Gastrocnemius medialis (tissue), 4 donors: ENCODE measurements around the gene SANBR. TPM values are rescaled to one million over a fixed set of nuclear protein-coding genes. Genes with fewer than 3 reads are reported as not detected.
A peak's percentile ranks its signal among the peaks of the same experiment; 100 is the strongest.

Source experiments
- ATAC-seq, 2 donors: fragments of 150-250 bp; one replicate each; pipeline ENCODE4 v1.9.1; 2016
- DNase-seq, 2 donors: peaks; one replicate each; pipeline ENCODE4 v3.0.0-alpha.2; 2019
- H3K27ac ChIP-seq, 4 donors: fragments of 200-600 bp; sonication (generic); 1 replicate in 1 of 4; 2 replicates in 3 of 4; pipeline ENCODE4 v1.5.1; 2016 to 2018; ENCODE audit warnings: mild to moderate bottlenecking in 2 of 4, moderate library complexity in 1 of 4
- H3K27me3 ChIP-seq, 3 donors: fragments of 200-600 bp; sonication (generic) in 2 of 3; 1 replicate in 1 of 3; 2 replicates in 2 of 3; pipeline versions ENCODE4 v1.5.1 to v1.6.0; 2016 to 2019; ENCODE audit warnings: mild to moderate bottlenecking in 1 of 3, moderate library complexity in 1 of 3
- H3K36me3 ChIP-seq, 2 donors: fragments of 200-600 bp; sonication (generic) in 1 of 2; one replicate each; pipeline ENCODE4 v1.5.1; 2017 to 2018
- H3K4me1 ChIP-seq, 2 donors: fragments of 200-600 bp; sonication (generic) in 1 of 2; one replicate each; pipeline ENCODE4 v1.5.1; 2016 to 2017; ENCODE audit warnings: mild to moderate bottlenecking in 2 of 2
- H3K4me3 ChIP-seq, 4 donors: fragments of 200-600 bp; sonication (generic) in 3 of 4; 1 replicate in 1 of 4; 2 replicates in 3 of 4; pipeline ENCODE4 v1.5.1; 2016 to 2019; ENCODE audit warnings: mild to moderate bottlenecking in 2 of 4
- H3K9me3 ChIP-seq, 3 donors: fragments of 200-600 bp; sonication (generic) in 2 of 3; 1 replicate in 1 of 3; 2 replicates in 2 of 3; pipeline ENCODE4 v1.5.1; 2016 to 2019
- POLR2A ChIP-seq, 2 donors: fragments of 450-650 bp; IDR thresholded peaks; one replicate each; pipeline ENCODE4 v1.6.1; 2017; ENCODE audit warnings: antibody characterized with exemption in 2 of 2, mild to moderate bottlenecking in 2 of 2, moderate library complexity in 2 of 2
- in situ Hi-C, 4 donors: fragments of 200-750 bp; cut with MboI; loops; one replicate each; pipeline versions ENCODE4 v1.15.0 to v1.8.0; 2017; ENCODE audit warnings: low sequenced_read_pairs in 4 of 4
- intact Hi-C: fragments of 100-400 bp; cut with DNase I; formaldehyde crosslinking; loops from one replicate; pipeline ENCODE4 v1.15.1; 2023; ENCODE audit warnings: low total_unique reads
- total RNA-seq, 4 donors: library from RNA; depleted of rRNA; stranded (reverse); fragments of >200 nt; gene quantifications; one replicate each; pipeline versions ENCODE4 v1.1.0 to v1.2.3, GENCODE V29; 2016
- TF ChIP-seq, protein P1 (sequence below), 5 experiments: fragments of 450-650 bp in 3 of 5; fragments of 200-600 bp in 2 of 5; sonication (generic) in 2 of 5; IDR thresholded peaks in 4 of 5; conservative IDR thresholded peaks in 1 of 5; 1 replicate in 4 of 5; 2 replicates in 1 of 5; pipeline ENCODE4 v1.5.1; 2016 to 2019; ENCODE audit warnings: antibody characterized with exemption in 5 of 5, mild to moderate bottlenecking in 3 of 5, moderate library complexity in 3 of 5

SANBR gene
- total RNA-seq, 4 donors from 2014 or later = 1.5 to 6.5 (median 2.1) TPM

DNA sequence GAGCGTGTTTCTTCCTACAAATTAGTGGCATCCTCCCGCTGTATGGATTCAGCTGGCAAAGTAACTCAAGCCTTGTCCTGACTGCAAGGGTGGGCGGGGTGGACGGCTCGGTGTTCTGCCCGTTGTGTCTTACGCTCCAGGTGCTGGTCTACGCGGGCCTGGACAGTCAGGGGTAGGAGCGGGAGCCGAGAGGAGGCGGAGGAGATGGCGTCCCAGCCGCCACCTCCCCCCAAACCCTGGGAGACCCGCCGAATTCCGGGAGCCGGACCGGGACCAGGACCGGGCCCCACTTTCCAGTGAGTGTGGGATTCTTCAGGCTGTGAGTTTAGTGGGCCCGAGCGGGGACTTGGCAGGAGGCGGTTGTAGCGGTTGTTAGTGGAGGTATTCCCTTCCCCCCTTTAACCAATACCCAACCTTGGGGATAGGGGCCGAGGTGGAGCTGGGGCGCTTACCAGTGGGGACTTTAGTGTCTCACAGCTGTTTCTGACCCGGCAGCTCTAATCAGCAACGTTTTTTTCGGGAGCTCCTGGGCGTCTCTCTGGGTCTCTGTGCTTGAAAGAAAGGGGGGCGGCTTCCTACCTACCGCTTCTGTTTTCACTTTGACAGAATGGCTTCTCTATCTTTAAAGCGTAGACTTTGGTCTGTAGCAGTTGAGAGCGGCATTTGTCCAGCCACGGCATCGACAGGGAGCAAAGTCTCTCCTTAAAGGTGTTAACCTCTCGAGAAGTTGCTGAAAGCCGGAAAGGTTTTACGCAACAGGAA is 47.9 kb upstream of the SANBR start, which contains the start of the genes PEX13 and PUS10:
TSS of gene PEX13 (plus strand) at position 165 of the 762 bp plus-strand sequence. CDS start at position 205, 40 bp downstream.
TSS of gene PUS10 (minus strand) at position 700 of the 762 bp plus-strand sequence. CDS start 6,365 bp downstream, outside the sequence.
- no peaks in the 10 kb centered on the region for H3K36me3 ChIP-seq
- in situ Hi-C loops (no loop called here), intact Hi-C loops (loop anchor here (1.0 to 2.0 kb wide), 4 partner anchors 29 to 159 kb away; partner anchors contain the start of genes REL and SANBR)
- H3K27ac ChIP-seq = peak within 1 kb of the TSS; percentile 94 to 96 (median 95)
- peaks cover 30 to 36% of the 10 kb centered on the region in 2 donors for H3K4me1 ChIP-seq
- ATAC-seq (peak; percentile 88 to 90), DNase-seq (peak; percentile 75 to 80)
- TF ChIP-seq POLR2A (IDR thresholded peaks at IDR 0.05) = peak; percentile 84 to 86
- TF ChIP-seq, protein P1, sequence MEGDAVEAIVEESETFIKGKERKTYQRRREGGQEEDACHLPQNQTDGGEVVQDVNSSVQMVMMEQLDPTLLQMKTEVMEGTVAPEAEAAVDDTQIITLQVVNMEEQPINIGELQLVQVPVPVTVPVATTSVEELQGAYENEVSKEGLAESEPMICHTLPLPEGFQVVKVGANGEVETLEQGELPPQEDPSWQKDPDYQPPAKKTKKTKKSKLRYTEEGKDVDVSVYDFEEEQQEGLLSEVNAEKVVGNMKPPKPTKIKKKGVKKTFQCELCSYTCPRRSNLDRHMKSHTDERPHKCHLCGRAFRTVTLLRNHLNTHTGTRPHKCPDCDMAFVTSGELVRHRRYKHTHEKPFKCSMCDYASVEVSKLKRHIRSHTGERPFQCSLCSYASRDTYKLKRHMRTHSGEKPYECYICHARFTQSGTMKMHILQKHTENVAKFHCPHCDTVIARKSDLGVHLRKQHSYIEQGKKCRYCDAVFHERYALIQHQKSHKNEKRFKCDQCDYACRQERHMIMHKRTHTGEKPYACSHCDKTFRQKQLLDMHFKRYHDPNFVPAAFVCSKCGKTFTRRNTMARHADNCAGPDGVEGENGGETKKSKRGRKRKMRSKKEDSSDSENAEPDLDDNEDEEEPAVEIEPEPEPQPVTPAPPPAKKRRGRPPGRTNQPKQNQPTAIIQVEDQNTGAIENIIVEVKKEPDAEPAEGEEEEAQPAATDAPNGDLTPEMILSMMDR (IDR thresholded peaks at IDR 0.05 in 4 of 5, conservative IDR thresholded peaks at IDR 0.05 in 1 of 5) = peak in 1 of 5 experiments; percentile 39
- H3K9me3 ChIP-seq = no peaks in the 10 kb centered on the region
- peak within 1 kb of the TSS; percentile 85 to 94 (median 90) for H3K4me3 ChIP-seq
- H3K27me3 ChIP-seq = no peaks in the 10 kb centered on the region

DNA sequence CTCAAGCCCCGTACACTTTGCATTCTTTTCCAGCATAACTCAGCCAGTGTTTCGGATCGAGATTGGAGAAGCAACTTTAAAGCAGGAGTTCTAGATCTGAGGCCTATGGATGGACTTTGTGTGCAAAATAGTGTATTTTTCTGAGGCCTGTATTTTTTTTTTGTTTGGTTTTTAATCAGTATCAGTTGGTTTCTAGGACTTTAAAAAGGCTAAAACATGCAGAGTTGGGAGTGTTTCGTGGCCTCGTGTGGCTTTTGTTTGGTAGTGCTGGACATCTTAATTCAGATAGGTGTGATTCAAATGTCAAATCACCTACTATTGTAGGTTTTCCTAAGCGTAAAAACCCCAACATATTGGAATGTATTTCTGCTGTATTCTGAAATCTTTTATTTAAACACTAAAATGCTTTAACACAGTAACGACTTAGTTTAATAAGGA is 47.3 kb upstream of the SANBR start:
- in situ Hi-C loops (no loop called here), intact Hi-C loops (no loop called here)
- no peak for TF ChIP-seq POLR2A (IDR thresholded peaks at IDR 0.05)
- TF ChIP-seq, protein P1 (IDR thresholded peaks at IDR 0.05 in 4 of 5, conservative IDR thresholded peaks at IDR 0.05 in 1 of 5) = no peak
- no peak for DNase-seq
- no peaks in the 10 kb centered on the region for H3K36me3 ChIP-seq
- peaks cover 30 to 36% of the 10 kb centered on the region in 2 donors for H3K4me1 ChIP-seq
- no peaks in the 10 kb centered on the region for H3K27me3 ChIP-seq
- peak overlapping the region; percentile 85 to 94 (median 90) for H3K4me3 ChIP-seq
- no peak for ATAC-seq
- H3K27ac ChIP-seq = peak overlapping the region; percentile 94 to 96 (median 95)
- H3K9me3 ChIP-seq = no peaks in the 10 kb centered on the region

DNA sequence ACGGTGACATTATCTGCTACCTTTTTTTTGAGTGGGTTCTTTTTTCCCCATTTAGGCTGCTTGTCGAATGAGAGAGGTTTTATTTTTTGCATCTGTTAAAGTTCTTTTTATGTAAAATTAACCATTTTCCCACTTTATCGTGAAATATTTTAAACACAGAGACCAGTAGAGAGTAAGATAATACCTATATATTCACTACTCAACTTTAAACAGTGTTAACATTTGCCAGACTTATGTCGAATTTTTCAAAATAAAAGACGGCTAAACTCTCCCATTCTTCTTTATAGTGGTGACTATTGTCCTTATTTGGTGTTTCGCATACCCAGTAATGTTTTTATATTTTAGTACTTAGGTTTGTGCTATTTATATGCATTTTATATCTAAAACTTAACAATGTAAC is 46.9 kb upstream of the SANBR start:
- ATAC-seq (no peak), DNase-seq (no peak)
- no peaks in the 10 kb centered on the region for H3K36me3 ChIP-seq
- in situ Hi-C loops (no loop called here), intact Hi-C loops (no loop called here)
- no peak for TF ChIP-seq POLR2A (IDR thresholded peaks at IDR 0.05)
- TF ChIP-seq, protein P1 (IDR thresholded peaks at IDR 0.05 in 4 of 5, conservative IDR thresholded peaks at IDR 0.05 in 1 of 5) = no peak
- H3K9me3 ChIP-seq = no peaks in the 10 kb centered on the region
- peak overlapping the region; percentile 85 to 94 (median 90) for H3K4me3 ChIP-seq
- no peaks in the 10 kb centered on the region for H3K27me3 ChIP-seq
- peak overlapping the region; percentile 94 to 96 (median 95) for H3K27ac ChIP-seq
- H3K4me1 ChIP-seq = peaks cover 30 to 36% of the 10 kb centered on the region in 2 donors

DNA sequence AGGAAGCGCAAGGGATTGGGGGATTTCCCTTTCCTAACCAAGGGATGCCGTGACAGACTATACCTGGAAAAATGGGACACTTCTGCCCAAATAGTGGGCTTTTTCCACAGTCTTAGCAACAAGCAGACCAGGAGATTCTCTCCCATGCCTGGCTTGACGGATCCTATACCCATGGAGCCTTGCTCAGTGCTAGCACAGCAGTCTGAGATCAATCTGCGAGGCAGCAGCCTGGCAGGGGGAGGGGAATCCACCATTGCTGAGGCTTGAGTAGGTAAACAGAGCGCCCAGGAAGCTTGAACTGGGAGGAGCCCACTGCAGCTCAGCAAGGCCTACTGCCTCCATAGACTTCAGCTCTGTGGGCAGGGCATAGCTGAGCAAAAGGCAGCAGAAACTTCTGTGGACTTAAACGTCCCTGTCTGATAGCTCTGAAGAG is 44.4 kb upstream of the SANBR start:
- no peak for TF ChIP-seq POLR2A (IDR thresholded peaks at IDR 0.05)
- TF ChIP-seq, protein P1 (IDR thresholded peaks at IDR 0.05 in 4 of 5, conservative IDR thresholded peaks at IDR 0.05 in 1 of 5) = no peak
- in situ Hi-C loops (no loop called here), intact Hi-C loops (no loop called here)
- Histone ChIP-seq H3K4me3 (no peak overlapping the region), H3K36me3 (peaks cover 0 to 8% of the 10 kb centered on the region in 2 donors), H3K27me3 (no peaks in the 10 kb centered on the region), H3K27ac (no peak overlapping the region), H3K4me1 (peaks cover 30 to 34% of the 10 kb centered on the region in 2 donors), H3K9me3 (no peaks in the 10 kb centered on the region)
- ATAC-seq = no peak
- DNase-seq = no peak
